Muscle layer of duodenum (tissue), 2 donors: Measurements from ENCODE around the gene FOXP1.
A peak's percentile ranks its signal among the peaks of the same experiment; 100 is the strongest.

ENCODE experiments used
- H3K27ac ChIP-seq: one replicate; pipeline ENCODE4 v1.7.0; 2013; ENCODE audit warnings: mild to moderate bottlenecking, low read length
- H3K27me3 ChIP-seq: one replicate; pipeline ENCODE4 v1.7.0; 2013; ENCODE audit warnings: low read depth, mild to moderate bottlenecking, control low read depth, low read length
- H3K36me3 ChIP-seq, 2 donors: one replicate each; pipeline ENCODE4 v1.7.0; 2013; ENCODE audit warnings: low read length in 2 of 2, control low read depth in 1 of 2, mild to moderate bottlenecking in 1 of 2; ENCODE audit not compliant: insufficient read depth in 2 of 2, control insufficient read depth in 1 of 2
- H3K4me1 ChIP-seq, 2 donors: one replicate each; pipeline ENCODE4 v1.7.0; 2013; ENCODE audit warnings: low read length in 2 of 2, mild to moderate bottlenecking in 2 of 2, control low read depth in 1 of 2, moderate library complexity in 1 of 2; ENCODE audit not compliant: insufficient read depth in 2 of 2, control insufficient read depth in 1 of 2
- H3K4me3 ChIP-seq, 2 donors: one replicate each; pipeline ENCODE4 v1.7.0; 2013; ENCODE audit warnings: low read length in 2 of 2, low read depth in 1 of 2, mild to moderate bottlenecking in 1 of 2
- H3K9me3 ChIP-seq, 2 donors: one replicate each; pipeline ENCODE4 v1.7.0; 2013; ENCODE audit warnings: low read length in 2 of 2, control low read depth in 1 of 2, mild to moderate bottlenecking in 1 of 2; ENCODE audit not compliant: control insufficient read depth in 1 of 2
- donor health status: healthy.

Gene FOXP1

DNA sequence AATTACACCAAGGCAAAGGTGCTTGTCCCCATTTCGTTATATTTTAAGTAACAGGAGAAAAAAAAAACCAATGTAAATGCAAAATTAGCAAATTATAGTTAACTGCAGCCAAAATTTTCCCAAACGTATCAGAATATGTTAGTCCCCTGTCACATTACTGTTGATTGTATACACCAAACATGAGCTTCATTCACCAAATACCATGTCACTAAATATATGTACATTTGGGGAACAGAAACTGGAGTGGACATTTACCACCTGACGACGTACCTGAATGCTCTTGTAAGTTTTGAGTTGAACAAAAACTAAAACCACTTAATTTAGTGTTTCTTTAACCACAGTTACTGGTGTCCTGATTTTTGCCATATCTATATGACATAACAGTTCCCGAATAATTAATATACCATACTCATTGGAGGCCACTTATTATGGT is 3.3 kb upstream of the FOXP1 start:
- Histone ChIP-seq H3K36me3 (no peaks in the 10 kb centered on the region), H3K27me3 (no peaks in the 10 kb centered on the region), H3K27ac (no peak overlapping the region), H3K4me1 (peaks cover 7 to 15% of the 10 kb centered on the region in 2 donors), H3K4me3 (no peak overlapping the region), H3K9me3 (no peaks in the 10 kb centered on the region)

DNA sequence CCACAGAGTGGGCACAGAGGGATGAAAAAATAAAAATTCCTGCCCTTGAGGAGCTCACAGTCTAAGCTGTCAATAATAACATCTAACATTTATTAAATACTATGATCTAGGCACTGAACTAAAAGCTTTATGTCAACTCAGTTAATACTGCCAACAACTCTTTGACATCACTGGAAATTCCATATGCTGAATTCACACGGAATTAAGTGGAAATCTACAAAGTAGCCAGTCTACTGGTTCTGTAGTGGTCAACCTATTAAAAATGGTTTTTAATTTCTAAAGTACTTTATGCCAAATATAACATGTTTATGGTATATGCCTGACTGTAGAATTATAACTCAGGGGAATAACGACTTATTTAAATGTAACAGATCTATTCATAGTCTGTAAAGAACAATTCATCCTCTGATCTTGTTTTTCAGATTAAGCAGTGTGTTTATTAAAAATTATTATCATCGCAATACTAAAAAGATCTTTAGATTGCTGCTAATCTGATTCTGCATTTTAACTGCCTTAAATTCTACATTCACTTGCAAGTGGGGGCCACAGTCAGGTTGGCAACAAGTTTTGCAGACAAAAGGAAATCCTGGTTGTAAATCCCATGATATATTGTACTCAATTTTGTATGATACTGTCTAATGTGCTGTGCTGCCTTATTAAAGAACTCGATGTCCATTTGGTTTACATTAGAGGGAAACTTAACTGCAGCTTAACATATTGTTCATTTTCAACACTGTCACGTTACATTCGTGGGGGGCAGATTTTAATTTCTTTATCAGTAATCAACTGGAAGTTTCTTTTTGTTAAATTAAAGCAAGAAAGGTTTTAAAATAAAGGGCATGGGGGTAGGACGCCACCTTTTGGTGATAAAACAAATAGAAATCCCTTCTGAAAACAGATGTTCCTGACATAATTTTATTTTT is 2.6 kb upstream of the FOXP1 start:
- Histone ChIP-seq H3K4me1 (peaks cover 7 to 15% of the 10 kb centered on the region in 2 donors), H3K27me3 (no peaks in the 10 kb centered on the region), H3K4me3 (no peak overlapping the region), H3K36me3 (no peaks in the 10 kb centered on the region), H3K9me3 (no peaks in the 10 kb centered on the region), H3K27ac (no peak overlapping the region)

DNA sequence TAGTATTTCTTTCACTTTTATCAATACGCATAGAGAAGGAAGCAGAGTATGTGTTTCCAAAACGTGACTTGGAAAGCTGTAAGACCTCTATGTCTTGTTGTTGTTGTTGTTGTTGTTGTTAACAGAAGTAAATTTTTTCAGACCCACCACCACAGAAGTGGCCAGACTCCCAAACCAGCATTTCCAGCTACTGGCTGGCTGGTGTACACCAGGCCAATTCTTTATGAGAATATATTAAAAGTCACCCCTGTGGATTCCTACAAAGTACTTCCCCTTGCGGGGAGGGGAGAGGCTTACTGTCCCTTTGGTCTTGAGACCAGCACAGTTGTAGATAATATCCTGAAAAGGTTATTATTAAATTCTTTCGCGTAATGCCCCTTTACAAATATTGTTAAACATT is 1.6 kb upstream of the FOXP1 start:
- H3K4me1 ChIP-seq: peaks cover 7 to 22% of the 10 kb centered on the region in 2 donors
- no peaks in the 10 kb centered on the region for H3K27me3 ChIP-seq
- no peaks in the 10 kb centered on the region for H3K36me3 ChIP-seq
- peak overlapping the region; percentile 91 for H3K27ac ChIP-seq
- peak overlapping the region; percentile 76 to 95 for H3K4me3 ChIP-seq
- no peaks in the 10 kb centered on the region for H3K9me3 ChIP-seq

DNA sequence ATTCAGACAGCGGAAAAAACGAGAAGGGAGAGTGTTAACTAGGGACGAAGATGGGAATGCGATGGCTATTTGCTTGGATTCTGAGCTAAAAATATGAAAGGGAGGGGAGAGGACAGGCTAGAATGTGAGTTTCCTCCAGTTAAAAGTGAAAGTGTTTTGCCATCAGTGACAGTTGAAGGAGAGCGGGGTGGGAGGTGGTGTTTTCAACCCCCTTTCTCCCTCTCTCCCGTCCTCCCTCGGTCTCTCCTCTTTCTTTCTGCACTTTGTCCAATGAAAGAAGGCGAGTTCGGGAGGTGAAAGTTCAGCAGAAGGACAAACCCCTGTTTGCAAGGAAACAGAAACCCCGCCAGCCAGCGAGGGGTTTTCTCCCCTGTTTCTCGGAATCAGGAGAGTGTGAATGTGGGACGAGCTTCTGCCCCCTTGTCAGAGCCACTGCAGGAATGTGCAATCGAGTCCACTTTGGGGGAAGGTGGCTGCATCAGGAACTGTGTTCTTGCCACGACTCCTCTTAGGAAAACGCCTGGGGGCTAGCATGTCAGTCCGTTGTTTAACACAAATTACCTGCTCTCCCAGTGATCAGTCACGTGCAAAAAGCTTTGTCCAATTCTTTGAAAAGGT is 975 bp upstream of the FOXP1 start:
- H3K27me3 ChIP-seq: no peaks in the 10 kb centered on the region
- no peaks in the 10 kb centered on the region for H3K36me3 ChIP-seq
- no peaks in the 10 kb centered on the region for H3K9me3 ChIP-seq
- H3K27ac ChIP-seq: peak overlapping the region; percentile 91
- peaks cover 7 to 22% of the 10 kb centered on the region in 2 donors for H3K4me1 ChIP-seq
- peak overlapping the region; percentile 76 to 95 for H3K4me3 ChIP-seq

DNA sequence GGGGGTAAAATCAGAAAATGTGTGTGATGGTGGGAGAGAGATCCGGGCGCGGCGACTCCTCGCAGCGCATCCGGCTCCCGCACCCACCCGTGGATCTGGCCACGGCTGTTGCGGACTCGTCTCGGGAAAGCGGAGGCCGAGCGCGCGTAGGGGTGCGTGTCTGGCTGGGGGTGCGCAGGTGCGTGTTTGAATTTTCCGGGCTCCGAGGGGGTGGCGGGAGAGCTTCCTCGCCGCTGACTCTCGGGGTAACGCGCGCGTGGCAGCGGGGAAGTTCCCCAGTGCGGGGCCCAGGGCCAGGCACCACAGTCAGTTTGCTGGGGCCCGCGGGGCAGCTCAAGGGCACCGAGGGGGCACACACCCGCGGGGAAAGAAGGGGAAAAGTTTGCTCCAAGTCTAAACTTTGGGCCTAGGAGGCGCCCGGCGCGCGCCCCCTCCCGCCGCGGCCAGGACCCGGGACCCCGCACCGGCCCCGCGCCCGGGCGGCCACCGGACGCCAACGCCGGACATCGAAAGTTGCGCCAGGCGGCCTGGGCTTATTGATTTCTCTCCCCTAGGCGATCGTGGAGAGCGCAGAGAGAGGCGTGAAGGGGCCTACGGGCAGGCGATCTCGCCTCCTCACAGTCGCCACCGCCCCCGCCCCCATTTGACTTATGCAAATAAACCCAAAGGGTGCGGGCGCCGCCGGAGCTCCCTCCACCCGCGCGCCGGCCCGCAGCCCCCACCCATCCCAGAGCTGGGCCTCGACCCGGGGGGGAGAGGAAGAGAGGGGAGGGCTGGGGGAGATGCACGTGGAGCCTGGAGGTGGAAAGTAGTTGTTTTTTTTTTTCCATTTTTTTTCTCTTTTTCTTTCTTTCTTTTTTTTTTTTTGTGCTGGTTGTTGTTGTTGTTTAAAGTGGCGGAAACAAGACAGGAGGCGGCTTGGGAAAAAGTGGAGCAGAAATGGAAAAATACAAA is 639 bp downstream of the FOXP1 start:
- Histone ChIP-seq H3K36me3 (no peaks in the 10 kb centered on the region), H3K4me3 (peak overlapping the region; percentile 90 to 95), H3K4me1 (peaks cover 14 to 30% of the 10 kb centered on the region in 2 donors), H3K27me3 (no peaks in the 10 kb centered on the region), H3K9me3 (no peaks in the 10 kb centered on the region), H3K27ac (peak overlapping the region; percentile 82)

DNA sequence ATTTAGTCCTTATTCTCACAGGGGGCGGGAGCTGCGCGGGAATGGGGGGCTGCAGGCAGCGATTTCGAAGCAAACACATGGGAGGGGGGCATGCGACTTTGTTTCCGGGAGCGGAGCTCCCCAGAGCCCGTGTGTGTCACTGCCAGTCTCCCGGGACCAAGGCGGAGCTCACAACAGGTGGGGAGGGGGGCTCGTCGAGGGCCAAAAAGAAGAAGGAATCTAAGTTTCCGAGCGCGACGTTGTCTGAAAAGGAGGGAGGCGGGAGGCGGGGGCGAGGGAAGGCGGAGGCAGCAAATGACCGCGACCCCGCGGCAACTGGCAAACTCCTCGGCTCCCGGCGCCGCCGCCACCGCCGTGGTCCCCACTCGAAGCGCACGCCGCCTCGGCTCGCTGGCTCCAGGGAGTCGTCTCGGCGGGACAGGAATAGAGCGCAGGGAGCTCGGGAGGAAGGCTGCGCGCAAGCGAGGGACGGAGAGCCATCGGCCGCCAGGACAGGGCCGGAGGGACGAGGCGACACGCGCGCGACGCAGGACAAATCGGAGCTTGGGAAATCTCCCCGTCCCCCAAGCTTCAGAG is 1.4 kb downstream of the FOXP1 start:
- Histone ChIP-seq H3K4me3 (peak overlapping the region; percentile 90 to 95), H3K27me3 (no peaks in the 10 kb centered on the region), H3K9me3 (no peaks in the 10 kb centered on the region), H3K27ac (peak overlapping the region; percentile 82), H3K4me1 (peaks cover 15 to 38% of the 10 kb centered on the region in 2 donors), H3K36me3 (no peaks in the 10 kb centered on the region)

DNA sequence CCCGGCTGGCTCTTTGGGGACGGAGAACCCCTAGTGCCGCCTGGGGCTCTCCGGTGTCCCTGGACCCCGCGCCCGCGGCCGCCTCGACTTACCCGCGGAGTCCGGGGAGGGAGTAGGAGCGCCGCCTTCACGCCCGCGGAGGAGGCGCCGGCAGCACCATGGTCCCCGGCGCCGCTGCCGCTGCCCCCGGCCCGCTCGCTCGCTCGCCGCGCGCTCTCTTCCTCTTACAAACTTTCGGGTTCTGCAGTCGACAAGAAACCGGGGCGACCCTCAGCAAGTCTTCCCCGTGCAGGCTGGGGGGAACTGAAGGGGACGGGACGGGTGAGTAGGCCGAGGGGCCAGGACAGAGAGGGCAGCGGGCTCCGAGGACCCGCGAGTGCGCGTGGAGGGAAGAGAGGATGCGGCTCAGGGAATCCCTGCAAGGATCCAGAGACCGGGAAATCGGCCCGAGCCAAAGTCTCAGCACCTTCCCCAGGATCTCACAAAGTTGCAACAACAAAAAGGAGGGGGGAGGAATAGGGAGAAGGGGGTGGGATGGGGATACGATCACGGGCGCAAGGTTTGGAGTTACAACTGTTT is 2.0 kb downstream of the FOXP1 start:
- Histone ChIP-seq H3K27me3 (no peaks in the 10 kb centered on the region), H3K4me3 (peak overlapping the region; percentile 90 to 95), H3K9me3 (no peaks in the 10 kb centered on the region), H3K36me3 (no peaks in the 10 kb centered on the region), H3K27ac (peak overlapping the region; percentile 93), H3K4me1 (peaks cover 19 to 44% of the 10 kb centered on the region in 2 donors)

DNA sequence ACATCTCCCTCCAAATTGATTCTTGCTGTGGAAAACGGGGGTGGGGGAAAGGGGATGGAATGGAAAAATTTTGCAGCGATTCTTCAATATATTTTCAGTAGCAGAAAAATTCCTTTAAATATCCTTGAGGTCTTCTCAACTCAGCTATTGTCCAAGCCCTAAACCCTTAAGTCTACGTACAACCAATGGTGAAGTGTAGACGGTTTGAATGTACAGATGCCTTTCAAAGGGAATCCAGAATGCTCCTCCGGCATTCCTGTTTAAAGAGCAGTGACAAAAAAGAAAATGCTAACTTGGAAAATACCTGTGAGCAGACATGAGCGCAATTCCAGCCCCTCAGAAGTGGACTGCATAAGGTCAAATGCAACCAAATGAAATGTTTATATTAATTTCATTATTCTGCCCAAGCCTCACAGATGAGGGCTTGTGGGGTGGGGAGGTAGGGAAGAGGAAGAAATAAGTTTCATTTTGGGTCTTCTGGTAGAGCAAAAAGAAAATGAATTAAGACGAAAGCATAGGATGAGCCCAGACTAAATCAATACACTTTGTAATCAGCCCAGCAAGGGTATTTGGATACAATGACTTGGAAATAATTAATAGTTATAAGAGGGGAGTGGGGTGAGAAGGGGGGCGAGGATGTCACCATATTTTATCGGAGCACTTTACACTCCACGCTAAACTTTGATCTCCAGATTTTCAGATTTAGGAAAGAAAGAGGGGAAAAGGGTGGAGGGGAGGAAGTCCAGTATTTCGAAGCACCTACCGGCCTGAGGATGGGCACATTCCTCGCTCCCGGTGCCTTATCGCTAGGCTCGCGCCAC is 2.7 kb downstream of the FOXP1 start:
- peak overlapping the region; percentile 90 to 95 for H3K4me3 ChIP-seq
- no peaks in the 10 kb centered on the region for H3K36me3 ChIP-seq
- no peaks in the 10 kb centered on the region for H3K27me3 ChIP-seq
- H3K9me3 ChIP-seq: no peaks in the 10 kb centered on the region
- peak overlapping the region; percentile 93 for H3K27ac ChIP-seq
- peaks cover 14 to 40% of the 10 kb centered on the region in 2 donors for H3K4me1 ChIP-seq

DNA sequence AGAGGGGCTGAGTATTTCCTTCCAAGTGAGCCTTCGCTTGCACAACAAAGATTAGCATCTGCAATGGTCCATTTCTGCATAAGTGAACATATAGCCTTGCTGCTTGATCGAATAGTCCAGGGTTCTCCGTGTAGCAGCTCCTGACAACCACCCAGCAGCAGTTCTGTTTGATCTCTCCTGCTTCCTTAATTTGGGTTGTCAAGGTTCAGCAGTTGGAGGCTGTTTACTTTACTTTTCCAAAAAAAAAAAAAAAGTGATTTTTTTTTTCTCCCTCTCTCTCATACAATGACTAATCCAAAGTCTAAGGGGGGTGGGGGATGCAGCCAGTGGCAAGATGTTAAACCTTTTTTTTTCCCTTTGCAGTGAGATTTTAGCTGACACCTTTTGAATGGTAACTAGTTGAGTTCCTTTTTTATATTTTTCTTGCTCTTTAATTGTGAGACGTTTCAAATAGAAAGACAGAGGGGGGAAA is 3.6 kb downstream of the FOXP1 start:
- Histone ChIP-seq H3K36me3 (no peaks in the 10 kb centered on the region), H3K27me3 (no peaks in the 10 kb centered on the region), H3K27ac (peak overlapping the region; percentile 93), H3K9me3 (no peaks in the 10 kb centered on the region), H3K4me3 (peak overlapping the region; percentile 90 to 95), H3K4me1 (peaks cover 14 to 35% of the 10 kb centered on the region in 2 donors)
